ENCODE measurements around the gene RNF157.
"Not testable (repeated sequence)": the region's sequence is repeated elsewhere in the genome, so short reads cannot be mapped to it uniquely, and the experiment has no call there.

Gene RNF157

GRCh38 chr17:76270127-76270592, 29.9 kb upstream of the RNF157 start:
- no peak for DNase-seq

- DNase-seq = no peak
Measured at GRCh38 chr17:76268991-76269981, 29.0 kb upstream of the RNF157 start.

- DNase-seq = peak; percentile 72
Measured at GRCh38 chr17:76268015-76268749, 27.9 kb upstream of the RNF157 start.

- DNase-seq = not testable (repeated sequence)
Measured at GRCh38 chr17:76267581-76268001, 27.3 kb upstream of the RNF157 start.

GRCh38 chr17:76267051-76267576, 26.8 kb upstream of the RNF157 start:
- DNase-seq = no peak

GRCh38 chr17:76266244-76266938, 26.1 kb upstream of the RNF157 start:
- no peak for DNase-seq

GRCh38 chr17:76265624-76266243, 25.4 kb upstream of the RNF157 start:
- peak; percentile 60 for DNase-seq

- peak; percentile 98 for DNase-seq
Measured at GRCh38 chr17:76264755-76265623, 24.7 kb upstream of the RNF157 start, which contains the start of gene UBALD2. Gene UBALD2, plus strand, starts transcription at chr17:76265348. Its CDS starts 158 bp downstream, at chr17:76265506.

- DNase-seq = no peak
Measured at GRCh38 chr17:76264425-76264754, 24.1 kb upstream of the RNF157 start.

- DNase-seq = no peak
Measured at GRCh38 chr17:76263896-76264295, 23.6 kb upstream of the RNF157 start.

- no peak for DNase-seq
Measured at GRCh38 chr17:76262732-76263344, 22.5 kb upstream of the RNF157 start.

- no peak for DNase-seq
Measured at GRCh38 chr17:76261421-76262215, 21.3 kb upstream of the RNF157 start.

- no peak for DNase-seq
Measured at GRCh38 chr17:76260669-76261068, 20.4 kb upstream of the RNF157 start.

GRCh38 chr17:76260220-76260619, 19.9 kb upstream of the RNF157 start:
- DNase-seq = no peak

GRCh38 chr17:76256430-76257050, 16.2 kb upstream of the RNF157 start:
- not testable (repeated sequence) for DNase-seq

- no peak for DNase-seq
Measured at GRCh38 chr17:76255801-76256429, 15.6 kb upstream of the RNF157 start.

GRCh38 chr17:76254275-76254674, 14.0 kb upstream of the RNF157 start:
- DNase-seq = no peak

- DNase-seq = no peak
Measured at GRCh38 chr17:76253841-76254240, 13.5 kb upstream of the RNF157 start.
